ENCODE data around the gene STYX. TPM values are rescaled to one million over a fixed set of nuclear protein-coding genes. Genes with fewer than 3 reads are reported as not detected.

STYX gene
- total and polyA plus RNA-seq, 2 of the 8 experiments (the other 6 are each of a cell fraction or from before 2014, with no cell fraction given) = 8.3 to 29.0 TPM

DNA sequence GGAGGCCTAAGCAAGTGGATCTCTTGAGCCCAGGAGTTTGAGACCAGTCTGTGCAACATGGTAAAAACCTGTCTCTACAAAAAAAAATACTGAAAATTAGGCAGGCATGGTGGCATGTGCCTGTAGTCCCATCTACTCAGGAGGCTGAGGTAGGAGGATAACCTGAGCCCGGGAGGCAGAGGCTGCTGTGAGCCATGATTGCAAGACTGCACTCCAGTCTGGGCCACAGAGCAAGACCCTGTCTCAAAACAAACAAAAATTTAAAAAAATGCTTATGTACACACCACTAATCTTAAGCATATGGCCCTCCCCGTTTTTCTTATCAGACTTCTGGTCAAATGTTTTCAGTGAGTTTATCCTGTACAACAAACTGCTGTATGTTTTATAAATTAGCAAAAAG is 63.1 kb downstream of the STYX start:
- Histone ChIP-seq H3K9ac (replicated peaks in 1 of 4; ENCODE audit: extremely low read depth in 1 of 4, low read depth in 3 of 4, low read length in 3 of 4) (no peak overlapping the region), H2BK120ac (replicated peaks; ENCODE audit: low read depth, low read length) (no peak overlapping the region), H3K14ac (ENCODE audit: insufficient read length) (no peak overlapping the region), H3K79me2 (ENCODE audit: control insufficient read depth in 1 of 2, insufficient read depth in 2 of 2, low read length in 2 of 2) (peaks cover 0 to 29% of the 10 kb centered on the region in 2 experiments; a peak in 2 of 4 replicates), H4K91ac (replicated peaks; ENCODE audit: insufficient read length, low read length) (no peak overlapping the region), H2BK20ac (ENCODE audit: low read length) (no peak overlapping the region), H3K4ac (replicated peaks; ENCODE audit: insufficient read length, low read depth, low read length) (no peak overlapping the region), H3K36me3 (ENCODE audit: control insufficient read depth in 2 of 4, insufficient read depth in 4 of 4, low read length in 3 of 4) (no peaks in the 10 kb centered on the region), H3K56ac (replicated peaks; ENCODE audit: insufficient read length, low read depth, low read length) (no peak overlapping the region), H2AK5ac (ENCODE audit: low read depth, low read length) (no peak overlapping the region), H3K4me1 (replicated peaks in 1 of 4; ENCODE audit: control insufficient read depth in 3 of 4, insufficient read depth in 4 of 4, low read length in 3 of 4) (peaks cover 0 to 2% (median 0%) of the 10 kb centered on the region in 4 experiments; a peak in 3 of 7 replicates), H4K8ac (ENCODE audit: extremely low read depth, insufficient read depth, low read length) (no peak overlapping the region), H3K4me3 (ENCODE audit: extremely low read depth in 1 of 4, insufficient read depth in 2 of 4, low read depth in 3 of 4, low read length in 4 of 4) (no peak overlapping the region), H3K23ac (ENCODE audit: insufficient read length) (no peak overlapping the region), H2BK15ac (ENCODE audit: low read length) (no peak overlapping the region), H3K18ac (ENCODE audit: extremely low read depth, low read length) (no peak overlapping the region), H2BK5ac (ENCODE audit: low read depth, low read length) (no peak overlapping the region), H2AFZ (ENCODE audit: low read length) (no peak overlapping the region), H3K9me3 (ENCODE audit: insufficient read depth in 2 of 2, low read depth in 1 of 2, low read length in 1 of 2) (no peaks in the 10 kb centered on the region), H2BK12ac (ENCODE audit: low read depth, low read length) (no peak overlapping the region), H4K5ac (ENCODE audit: insufficient read length, low read depth, low read length) (no peak overlapping the region), H3K4me2 (ENCODE audit: insufficient read depth in 1 of 2, low read depth in 2 of 2, low read length in 2 of 2) (no peak overlapping the region), H3K79me1 (ENCODE audit: low read depth, low read length) (no peaks in the 10 kb centered on the region), H3K27ac (ENCODE audit: low read depth, low read length) (no peak overlapping the region), H4K20me1 (replicated peaks in 1 of 2; ENCODE audit: control insufficient read depth in 1 of 2, insufficient read depth in 2 of 2, low read length in 2 of 2) (no peaks in the 10 kb centered on the region), H3K23me2 (ENCODE audit: low read depth, low read length) (0 out of 2 replicates have a peak, but pooled peaks cover 3% of the 10 kb centered on the region), H3K27me3 (replicated peaks in 1 of 4; ENCODE audit: control insufficient read depth in 3 of 4, extremely low read depth in 1 of 4, insufficient read depth in 3 of 4, low read length in 3 of 4) (no peaks in the 10 kb centered on the region)
- no peak for DNase-seq (ENCODE audit: low read depth in 1 of 2, low spot score in 2 of 2)
- 89% methylated on average over 2 of the region's 2 CpGs; no CpG with 5 or more reads in 1 of the 2 experiments for WGBS, 2 experiments (ENCODE audit: extremely low coverage in 1 of 2, insufficient coverage in 1 of 2, insufficient read length in 1 of 2, insufficient replicate concordance in 2 of 2, low coverage in 1 of 2, low lambda C conversion rate in 2 of 2, missing lambda C conversion rate in 1 of 2)
- ChIA-PET POLR2A (ENCODE audit: partially characterized antibody) (no interaction called here), CTCF (ENCODE audit: partially characterized antibody) (no interaction called here)
- FAIRE-seq = no peak
- TF ChIP-seq CHD2 (IDR thresholded peaks at IDR 0.05; ENCODE audit: low read length) (no peak), RBBP5 (IDR thresholded peaks at IDR 0.05; ENCODE audit: borderline replicate concordance, low read depth, low read length) (no peak), PHF8 (conservative IDR thresholded peaks at IDR 0.05; ENCODE audit: low read depth, low read length) (no peak), RXRA (IDR thresholded peaks at IDR 0.05; ENCODE audit: insufficient read depth, low read depth, low read length) (no peak), SIRT6 (IDR thresholded peaks at IDR 0.05; ENCODE audit: low read length) (no peak), TBP (IDR thresholded peaks at IDR 0.05; ENCODE audit: low read depth, low read length) (no peak), HDAC2 (IDR thresholded peaks at IDR 0.05; ENCODE audit: borderline replicate concordance in 1 of 2, low read depth in 2 of 2, low read length in 2 of 2) (no peak), EP300 (IDR thresholded peaks at IDR 0.05; ENCODE audit: borderline replicate concordance in 1 of 2, low read depth in 2 of 2, low read length in 2 of 2) (no peak)
- TF ChIP-seq, protein P1, sequence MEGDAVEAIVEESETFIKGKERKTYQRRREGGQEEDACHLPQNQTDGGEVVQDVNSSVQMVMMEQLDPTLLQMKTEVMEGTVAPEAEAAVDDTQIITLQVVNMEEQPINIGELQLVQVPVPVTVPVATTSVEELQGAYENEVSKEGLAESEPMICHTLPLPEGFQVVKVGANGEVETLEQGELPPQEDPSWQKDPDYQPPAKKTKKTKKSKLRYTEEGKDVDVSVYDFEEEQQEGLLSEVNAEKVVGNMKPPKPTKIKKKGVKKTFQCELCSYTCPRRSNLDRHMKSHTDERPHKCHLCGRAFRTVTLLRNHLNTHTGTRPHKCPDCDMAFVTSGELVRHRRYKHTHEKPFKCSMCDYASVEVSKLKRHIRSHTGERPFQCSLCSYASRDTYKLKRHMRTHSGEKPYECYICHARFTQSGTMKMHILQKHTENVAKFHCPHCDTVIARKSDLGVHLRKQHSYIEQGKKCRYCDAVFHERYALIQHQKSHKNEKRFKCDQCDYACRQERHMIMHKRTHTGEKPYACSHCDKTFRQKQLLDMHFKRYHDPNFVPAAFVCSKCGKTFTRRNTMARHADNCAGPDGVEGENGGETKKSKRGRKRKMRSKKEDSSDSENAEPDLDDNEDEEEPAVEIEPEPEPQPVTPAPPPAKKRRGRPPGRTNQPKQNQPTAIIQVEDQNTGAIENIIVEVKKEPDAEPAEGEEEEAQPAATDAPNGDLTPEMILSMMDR (IDR thresholded peaks at IDR 0.05; ENCODE audit: control extremely low read depth in 1 of 3, insufficient read depth in 1 of 3, low read depth in 1 of 3, low read length in 3 of 3) = no peak
- TF ChIP-seq, protein P2, sequence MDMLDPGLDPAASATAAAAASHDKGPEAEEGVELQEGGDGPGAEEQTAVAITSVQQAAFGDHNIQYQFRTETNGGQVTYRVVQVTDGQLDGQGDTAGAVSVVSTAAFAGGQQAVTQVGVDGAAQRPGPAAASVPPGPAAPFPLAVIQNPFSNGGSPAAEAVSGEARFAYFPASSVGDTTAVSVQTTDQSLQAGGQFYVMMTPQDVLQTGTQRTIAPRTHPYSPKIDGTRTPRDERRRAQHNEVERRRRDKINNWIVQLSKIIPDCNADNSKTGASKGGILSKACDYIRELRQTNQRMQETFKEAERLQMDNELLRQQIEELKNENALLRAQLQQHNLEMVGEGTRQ (IDR thresholded peaks at IDR 0.05; ENCODE audit: low read length) = no peak

Data from H1 (cell line).